Suprapubic skin (tissue), 4 donors: ENCODE measurements around the gene SKOR2. TPM values are rescaled to one million over a fixed set of nuclear protein-coding genes. Genes with fewer than 3 reads are reported as not detected.

ENCODE experiments used
- DNase-seq, 2 donors: peaks; one replicate each; pipeline ENCODE4 v3.0.0-alpha.2; 2019; ENCODE audit warnings: low spot score in 2 of 2
- H3K27ac ChIP-seq: fragments of 200-600 bp; sonication (generic); one replicate; pipeline ENCODE4 v1.5.1; 2019
- H3K27me3 ChIP-seq: fragments of 200-600 bp; sonication (generic); one replicate; pipeline ENCODE4 v1.5.1; 2019
- H3K36me3 ChIP-seq: fragments of 200-600 bp; sonication (generic); one replicate; pipeline ENCODE4 v1.5.1; 2019
- H3K4me1 ChIP-seq: fragments of 200-600 bp; sonication (generic); one replicate; pipeline ENCODE4 v1.5.1; 2019
- H3K4me3 ChIP-seq: fragments of 200-600 bp; sonication (generic); one replicate; pipeline ENCODE4 v1.5.1; 2019; ENCODE audit warnings: mild to moderate bottlenecking
- H3K9me3 ChIP-seq: fragments of 200-600 bp; sonication (generic); one replicate; pipeline ENCODE4 v1.5.1; 2019
- CTCF ChIP-seq, 2 donors: fragments of 200-600 bp in 1 of 2; fragments of 450-650 bp in 1 of 2; sonication (generic) in 1 of 2; IDR thresholded peaks; one replicate each; pipeline ENCODE4 v1.5.1; 2016 to 2019; ENCODE audit warnings: antibody characterized with exemption in 2 of 2, mild to moderate bottlenecking in 1 of 2, moderate library complexity in 1 of 2
- EP300 ChIP-seq: sonication (generic); formaldehyde crosslinking; IDR thresholded peaks from one replicate; pipeline ENCODE4 v1.6.1; 2017; ENCODE audit warnings: antibody characterized with exemption
- POLR2A ChIP-seq, 2 donors: fragments of 450-650 bp; IDR thresholded peaks; one replicate each; pipeline ENCODE4 v1.6.1; 2017; ENCODE audit warnings: antibody characterized with exemption in 2 of 2, mild to moderate bottlenecking in 2 of 2, moderate library complexity in 2 of 2
- POLR2AphosphoS5 ChIP-seq, 3 donors: sonication (generic); formaldehyde crosslinking; IDR thresholded peaks; one replicate each; pipeline ENCODE4 v1.6.1; 2017; ENCODE audit warnings: antibody characterized with exemption in 3 of 3
- WGBS: methylation state at CpG from one replicate; pipeline ENCODE4 v1.1.5; 2018; 5-methylcytosine and 5-hydroxymethylcytosine counted together
- total RNA-seq, 4 donors: library from RNA; depleted of rRNA; stranded (reverse); fragments of >200 nt; gene quantifications; one replicate each; pipeline ENCODE4 v1.1.0, GENCODE V29; 2016

Gene SKOR2
- total RNA-seq, 4 donors from 2014 or later: not detected

DNA sequence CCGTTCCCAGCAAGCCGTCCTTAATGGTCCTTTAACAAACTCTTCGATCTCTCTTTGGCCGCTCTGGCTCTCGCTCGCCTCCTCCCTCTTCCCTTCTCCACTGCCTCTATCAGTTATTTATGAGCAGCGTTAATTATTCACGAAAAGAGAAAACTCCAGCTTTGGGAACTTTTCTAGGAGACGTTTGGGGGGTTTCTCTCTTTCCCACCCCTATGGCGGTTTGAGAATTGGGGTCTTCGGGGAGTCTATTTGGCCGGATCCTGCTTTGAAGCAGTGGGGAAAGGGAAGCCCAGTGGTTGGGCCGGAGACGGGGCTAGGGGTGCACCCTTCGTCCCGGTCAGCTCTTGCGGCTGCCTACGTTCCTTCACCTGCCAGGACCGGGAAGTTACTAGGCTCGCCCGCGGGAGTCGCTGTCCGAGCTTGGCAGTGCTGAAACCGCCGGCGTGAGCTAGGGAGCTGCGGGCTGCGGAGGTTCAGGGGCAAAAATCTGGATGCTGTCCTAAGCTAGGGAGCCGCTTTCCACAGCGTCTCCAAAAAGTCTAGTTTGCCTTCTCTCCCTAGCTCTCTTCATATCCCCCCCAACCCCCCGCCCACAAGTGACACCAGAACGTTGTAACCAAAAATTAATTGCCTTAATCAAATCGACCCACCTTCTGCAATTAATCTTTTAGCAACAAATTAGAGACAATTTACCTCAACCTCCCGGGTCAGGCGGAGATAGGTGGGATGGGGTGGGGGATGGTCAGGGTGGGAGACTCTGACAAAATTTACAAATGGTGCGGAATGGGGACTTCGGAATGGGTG is 8.9 kb upstream of the SKOR2 start:
- H3K27ac ChIP-seq: no peak overlapping the region
- H3K27me3 ChIP-seq: peaks cover 98% of the 10 kb centered on the region
- 14% methylated on average over 33 of the region's 38 CpGs for WGBS
- H3K4me1 ChIP-seq: peaks cover 24% of the 10 kb centered on the region
- TF ChIP-seq EP300 (no peak), CTCF (IDR thresholded peaks at IDR 0.05) (no peak), POLR2AphosphoS5 (IDR thresholded peaks at IDR 0.05) (no peak), POLR2A (IDR thresholded peaks at IDR 0.05) (no peak)
- DNase-seq: no peak
- no peaks in the 10 kb centered on the region for H3K9me3 ChIP-seq
- H3K4me3 ChIP-seq: no peak overlapping the region
- H3K36me3 ChIP-seq: no peaks in the 10 kb centered on the region

DNA sequence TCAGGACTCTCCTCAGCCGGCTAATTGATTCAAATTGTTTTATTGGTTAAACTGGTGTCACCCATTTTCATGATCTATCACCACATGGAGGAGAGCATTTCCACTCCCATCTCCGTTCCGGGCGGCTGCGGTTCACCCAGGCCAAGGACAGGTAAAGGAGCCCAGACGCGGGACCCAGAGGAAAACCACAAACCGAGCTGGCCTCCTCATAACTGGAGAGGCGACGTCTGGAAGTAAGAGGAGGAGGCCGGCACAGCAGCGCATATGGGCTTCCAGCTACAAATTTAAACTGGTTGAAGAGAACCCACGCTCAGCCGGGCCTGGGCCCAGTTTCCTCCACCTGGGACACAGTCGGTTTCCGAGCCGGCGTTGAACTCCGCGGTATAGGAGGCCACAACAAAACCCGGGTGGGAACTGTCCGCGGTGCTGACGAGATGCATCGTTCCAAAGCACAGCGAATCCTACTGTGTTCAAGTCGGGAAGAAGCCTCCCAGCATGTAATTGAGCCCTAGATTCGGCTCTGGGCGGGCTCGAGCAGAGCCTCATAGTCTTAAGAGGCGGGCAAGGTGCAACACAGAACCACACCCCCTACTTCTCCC is 3.0 kb upstream of the SKOR2 start:
- 8% methylated on average over 22 of the region's 31 CpGs for WGBS
- DNase-seq: no peak
- H3K27ac ChIP-seq: no peak overlapping the region
- no peaks in the 10 kb centered on the region for H3K9me3 ChIP-seq
- H3K36me3 ChIP-seq: no peaks in the 10 kb centered on the region
- H3K4me3 ChIP-seq: no peak overlapping the region
- H3K4me1 ChIP-seq: peaks cover 6% of the 10 kb centered on the region
- no peak for TF ChIP-seq EP300
- TF ChIP-seq POLR2A (IDR thresholded peaks at IDR 0.05): no peak
- no peak for TF ChIP-seq POLR2AphosphoS5 (IDR thresholded peaks at IDR 0.05)
- no peak for TF ChIP-seq CTCF (IDR thresholded peaks at IDR 0.05)
- peaks cover 98% of the 10 kb centered on the region for H3K27me3 ChIP-seq

DNA sequence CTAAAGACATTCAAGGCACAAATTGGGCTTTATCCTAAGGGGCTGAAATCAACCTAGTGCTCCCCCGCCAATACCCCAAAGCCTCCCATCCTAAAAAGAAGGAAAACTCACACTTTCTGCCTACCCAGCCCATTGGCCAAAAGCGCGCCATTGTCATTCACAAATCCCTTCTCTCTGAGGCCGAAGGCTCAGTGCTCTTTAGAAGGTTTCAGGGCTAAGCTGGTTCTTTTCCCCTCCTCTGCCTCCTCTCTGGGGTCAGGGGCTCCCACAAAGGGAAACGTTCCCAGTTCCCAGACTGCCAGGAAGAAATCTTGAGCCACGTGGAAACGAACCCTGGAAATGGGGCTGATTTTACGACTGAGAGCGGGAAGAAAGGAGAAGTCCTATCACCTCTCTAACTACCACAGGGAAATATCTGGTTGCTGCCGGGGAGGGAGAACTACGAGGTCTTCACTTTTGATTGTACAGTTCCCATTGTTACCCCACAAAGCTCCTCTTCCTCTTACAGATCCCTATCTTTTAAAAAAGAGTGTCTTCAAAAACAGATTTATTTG is 1.7 kb upstream of the SKOR2 start:
- WGBS: 6% methylated on average over 11 of the region's 11 CpGs
- Histone ChIP-seq H3K36me3 (no peaks in the 10 kb centered on the region), H3K4me1 (peaks cover 6% of the 10 kb centered on the region), H3K4me3 (no peak overlapping the region), H3K27ac (no peak overlapping the region), H3K9me3 (no peaks in the 10 kb centered on the region), H3K27me3 (peaks cover 98% of the 10 kb centered on the region)
- no peak for TF ChIP-seq POLR2AphosphoS5 (IDR thresholded peaks at IDR 0.05)
- no peak for TF ChIP-seq CTCF (IDR thresholded peaks at IDR 0.05)
- TF ChIP-seq EP300: no peak
- no peak for TF ChIP-seq POLR2A (IDR thresholded peaks at IDR 0.05)
- DNase-seq: no peak

DNA sequence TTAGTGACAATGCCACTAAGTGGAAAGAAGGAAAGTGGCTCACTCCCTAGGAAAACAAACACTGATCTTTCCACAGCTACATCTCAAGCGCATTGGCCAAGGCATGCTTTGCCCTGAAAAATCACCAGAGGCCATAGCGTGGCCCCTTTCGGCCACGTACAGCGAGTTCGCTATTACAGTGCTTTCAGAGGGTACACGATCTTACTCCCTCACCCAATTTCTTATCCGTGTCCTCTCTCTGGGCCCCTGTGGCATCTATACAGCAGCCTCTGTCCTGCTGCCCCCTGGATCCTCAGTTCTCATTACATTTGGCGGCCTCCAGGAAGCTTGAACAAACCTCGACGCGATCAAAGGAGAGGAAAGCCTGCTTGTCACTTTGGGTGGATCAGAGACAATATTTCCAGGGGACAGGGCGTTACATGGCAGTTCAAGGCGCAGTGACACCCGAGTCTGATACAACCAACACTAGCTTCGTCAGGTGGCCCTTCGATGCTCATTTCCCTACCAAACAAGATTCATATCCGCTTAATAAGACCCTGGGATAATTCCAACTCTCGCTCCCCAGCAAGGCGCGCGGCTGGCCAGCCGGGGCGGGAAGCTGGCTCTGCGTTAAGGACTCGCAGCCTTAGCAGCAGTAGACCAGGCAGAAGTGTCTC is 941 bp downstream of the SKOR2 start:
- 10% methylated on average over 20 of the region's 26 CpGs for WGBS
- Histone ChIP-seq H3K9me3 (no peaks in the 10 kb centered on the region), H3K4me3 (no peak overlapping the region), H3K27ac (no peak overlapping the region), H3K4me1 (peaks cover 15% of the 10 kb centered on the region), H3K36me3 (no peaks in the 10 kb centered on the region), H3K27me3 (peaks cover 99% of the 10 kb centered on the region)
- TF ChIP-seq POLR2A (IDR thresholded peaks at IDR 0.05) (no peak), POLR2AphosphoS5 (IDR thresholded peaks at IDR 0.05) (no peak), CTCF (IDR thresholded peaks at IDR 0.05) (no peak), EP300 (no peak)
- DNase-seq: no peak
